Mesothelial cell of epicardium (in vitro differentiated cells): Measurements from ENCODE around the gene SAXO1. TPM values are rescaled to one million over a fixed set of nuclear protein-coding genes. Genes with fewer than 3 reads are reported as not detected.

Source experiments
- DNase-seq, 2 experiments: peaks; one replicate each; pipeline ENCODE4 v3.0.0; 2021; ENCODE audit warnings: low spot score in 2 of 2; ENCODE audit not compliant: unreplicated experiment in 2 of 2
- H3K27ac Mint-ChIP-seq: 2 replicates; pipeline ENCODE4 v1.8.0; 2021; ENCODE audit warnings: mixed read lengths
- H3K27me3 Mint-ChIP-seq: 2 replicates; pipeline ENCODE4 v1.8.0; 2021; ENCODE audit warnings: low read depth, mixed read lengths
- H3K36me3 Mint-ChIP-seq: 2 replicates; pipeline ENCODE4 v1.8.0; 2021; ENCODE audit warnings: mixed read lengths
- H3K4me1 Mint-ChIP-seq: 2 replicates; pipeline ENCODE4 v1.8.0; 2021; ENCODE audit warnings: mixed read lengths
- H3K4me3 Mint-ChIP-seq: 2 replicates; pipeline ENCODE4 v1.8.0; 2021; ENCODE audit warnings: mild to moderate bottlenecking, moderate library complexity, mixed read lengths
- H3K9me3 Mint-ChIP-seq: 2 replicates; pipeline ENCODE4 v1.8.0; 2021; ENCODE audit warnings: mixed read lengths
- total RNA-seq: library from RNA; stranded (reverse); gene quantifications from 3 replicates; pipeline ENCODE4 v1.2.1, GENCODE V29; 2021
- TF ChIP-seq, protein P1 (sequence below): fragments of 200-600 bp; sonication (generic); IDR thresholded peaks from one replicate; pipeline ENCODE4 v1.5.0; 2021; ENCODE audit warnings: antibody characterized with exemption; ENCODE audit not compliant: unreplicated experiment

SAXO1 gene
- total RNA-seq, 1 donor from 2014 or later = 0.38 TPM

- H3K27me3 Mint-ChIP-seq = no peaks in the 10 kb centered on the region
- peak overlapping the region; percentile 89 for H3K4me3 Mint-ChIP-seq
- TF ChIP-seq, protein P1, sequence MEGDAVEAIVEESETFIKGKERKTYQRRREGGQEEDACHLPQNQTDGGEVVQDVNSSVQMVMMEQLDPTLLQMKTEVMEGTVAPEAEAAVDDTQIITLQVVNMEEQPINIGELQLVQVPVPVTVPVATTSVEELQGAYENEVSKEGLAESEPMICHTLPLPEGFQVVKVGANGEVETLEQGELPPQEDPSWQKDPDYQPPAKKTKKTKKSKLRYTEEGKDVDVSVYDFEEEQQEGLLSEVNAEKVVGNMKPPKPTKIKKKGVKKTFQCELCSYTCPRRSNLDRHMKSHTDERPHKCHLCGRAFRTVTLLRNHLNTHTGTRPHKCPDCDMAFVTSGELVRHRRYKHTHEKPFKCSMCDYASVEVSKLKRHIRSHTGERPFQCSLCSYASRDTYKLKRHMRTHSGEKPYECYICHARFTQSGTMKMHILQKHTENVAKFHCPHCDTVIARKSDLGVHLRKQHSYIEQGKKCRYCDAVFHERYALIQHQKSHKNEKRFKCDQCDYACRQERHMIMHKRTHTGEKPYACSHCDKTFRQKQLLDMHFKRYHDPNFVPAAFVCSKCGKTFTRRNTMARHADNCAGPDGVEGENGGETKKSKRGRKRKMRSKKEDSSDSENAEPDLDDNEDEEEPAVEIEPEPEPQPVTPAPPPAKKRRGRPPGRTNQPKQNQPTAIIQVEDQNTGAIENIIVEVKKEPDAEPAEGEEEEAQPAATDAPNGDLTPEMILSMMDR = no peak
- H3K27ac Mint-ChIP-seq = peak overlapping the region; percentile 97
- no peaks in the 10 kb centered on the region for H3K36me3 Mint-ChIP-seq
- DNase-seq = no peak
- H3K4me1 Mint-ChIP-seq = peaks cover 32% of the 10 kb centered on the region
- H3K9me3 Mint-ChIP-seq = no peaks in the 10 kb centered on the region
Measured at GRCh38 chr9:19049917-19050636, 17.1 kb upstream of the SAXO1 start.

DNA sequence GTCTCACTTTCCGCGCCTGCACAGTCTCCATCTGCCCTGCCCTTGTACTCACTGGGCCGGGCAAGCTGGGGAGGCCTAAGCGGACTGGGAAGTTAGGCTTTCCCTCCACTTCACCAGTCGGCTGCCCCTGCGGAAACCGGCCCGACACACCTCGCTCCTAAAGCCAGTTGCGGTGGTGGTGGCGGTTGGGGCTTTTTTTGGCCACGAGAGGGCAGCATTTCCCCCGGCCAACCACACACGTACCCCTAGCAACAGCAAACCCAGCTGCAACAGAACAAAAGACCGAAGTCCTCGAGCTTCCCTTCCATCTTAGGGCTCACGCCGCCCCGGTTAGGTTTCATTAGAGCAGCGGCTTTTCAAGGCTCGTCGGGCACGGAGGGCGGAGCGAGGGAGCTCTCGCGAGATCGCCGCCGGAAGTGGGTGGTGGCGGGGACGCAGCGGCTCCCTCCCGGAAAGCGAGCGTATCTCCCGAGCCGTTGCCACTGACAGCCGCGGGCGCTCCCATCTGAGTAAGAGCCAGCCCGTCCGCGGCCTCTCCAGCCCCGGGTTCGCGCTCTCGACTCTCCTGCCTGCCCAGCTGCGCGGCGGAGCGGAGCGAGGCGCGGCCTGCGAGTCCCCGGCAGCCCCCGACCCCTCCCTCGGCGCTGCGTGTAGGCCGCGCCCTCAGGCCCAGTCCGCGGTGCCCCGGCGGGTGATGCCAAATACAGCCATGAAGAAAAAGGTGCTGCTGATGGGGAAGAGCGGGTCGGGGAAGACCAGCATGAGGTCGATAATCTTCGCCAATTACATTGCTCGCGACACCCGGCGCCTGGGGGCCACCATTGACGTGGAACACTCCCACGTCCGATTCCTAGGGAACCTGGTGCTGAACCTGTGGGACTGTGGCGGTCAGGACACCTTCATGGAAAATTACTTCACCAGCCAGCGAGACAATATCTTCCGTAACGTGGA is 16.2 kb upstream of the SAXO1 start, which contains the start of gene RRAGA:
RRAGA (plus strand) TSS at position 462 of the 951 bp plus-strand sequence; CDS start at position 695, 233 bp downstream.
- Mint-ChIP-seq H3K27ac (peak within 1 kb of the TSS; percentile 97), H3K9me3 (no peaks in the 10 kb centered on the region), H3K36me3 (no peaks in the 10 kb centered on the region), H3K27me3 (no peaks in the 10 kb centered on the region), H3K4me1 (peaks cover 32% of the 10 kb centered on the region), H3K4me3 (peak within 1 kb of the TSS; percentile 89)
- DNase-seq = peak; percentile 92 to 96
- TF ChIP-seq, protein P1 = peak; percentile 83

DNA sequence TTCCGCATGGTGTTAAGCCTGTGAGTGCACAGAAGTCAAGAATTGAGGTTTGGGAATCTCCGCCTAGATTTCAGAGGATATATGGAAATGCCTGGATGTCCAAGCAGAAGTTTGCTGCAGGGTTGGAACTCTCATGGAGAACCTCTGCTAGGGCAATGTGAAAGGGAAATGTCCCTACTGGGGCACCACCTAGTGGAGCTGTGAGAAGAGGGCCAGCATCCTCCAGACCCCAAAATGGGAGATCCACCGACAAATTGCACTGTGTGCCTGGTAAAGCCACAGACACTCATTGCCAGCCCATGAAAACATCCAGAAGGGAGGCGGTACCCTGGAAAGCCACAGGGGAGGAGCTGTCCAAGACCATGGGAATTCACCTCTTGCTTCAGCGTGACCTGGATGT is 3.6 kb upstream of the SAXO1 start:
- Mint-ChIP-seq H3K27ac (no peak overlapping the region), H3K36me3 (no peaks in the 10 kb centered on the region), H3K4me3 (no peak overlapping the region), H3K9me3 (peaks cover 21% of the 10 kb centered on the region), H3K4me1 (no peaks in the 10 kb centered on the region), H3K27me3 (peaks cover 4% of the 10 kb centered on the region)
- TF ChIP-seq, protein P1 = no peak
- DNase-seq = no peak

- no peaks in the 10 kb centered on the region for H3K36me3 Mint-ChIP-seq
- no peak for DNase-seq
- H3K27ac Mint-ChIP-seq = no peak overlapping the region
- no peak overlapping the region for H3K4me3 Mint-ChIP-seq
- peaks cover 9% of the 10 kb centered on the region for H3K9me3 Mint-ChIP-seq
- peaks cover 8% of the 10 kb centered on the region for H3K4me1 Mint-ChIP-seq
- H3K27me3 Mint-ChIP-seq = peaks cover 14% of the 10 kb centered on the region
- TF ChIP-seq, protein P1 = no peak
Measured at GRCh38 chr9:19032406-19032805, 603 bp downstream of the SAXO1 start.

- Mint-ChIP-seq H3K4me3 (no peak overlapping the region), H3K27me3 (peaks cover 14% of the 10 kb centered on the region), H3K27ac (no peak overlapping the region), H3K36me3 (no peaks in the 10 kb centered on the region), H3K4me1 (peaks cover 8% of the 10 kb centered on the region), H3K9me3 (peaks cover 5% of the 10 kb centered on the region)
- DNase-seq = no peak
- TF ChIP-seq, protein P1 = no peak
Measured at GRCh38 chr9:19030899-19031298, 2.1 kb downstream of the SAXO1 start.
